ENCODE measurements around the gene MGMT. TPM values are rescaled to one million over a fixed set of nuclear protein-coding genes. Genes with fewer than 3 reads are reported as not detected.

The MGMT gene
- total RNA-seq, 3 donors from 2014 or later, result 34.1 to 57.8 (median 46.7) TPM

DNA sequence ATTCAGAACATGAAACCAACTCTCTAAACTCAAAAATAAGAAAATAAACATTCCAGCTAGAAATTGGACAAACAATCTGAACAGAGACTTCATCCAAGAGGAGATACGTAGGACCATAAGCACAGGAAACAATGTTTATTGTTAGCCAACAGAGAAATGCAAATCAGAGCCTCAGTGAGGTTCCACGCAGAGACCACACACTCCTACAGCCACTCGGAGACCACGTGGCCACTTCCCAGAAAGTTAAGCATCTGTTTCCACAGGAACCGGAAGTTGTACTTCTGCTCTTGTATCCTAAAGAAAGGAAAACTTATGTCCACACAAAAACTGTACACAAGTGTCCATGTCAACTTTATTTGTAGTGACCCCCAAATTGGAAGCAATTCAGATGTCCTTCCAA lies 214.8 kb downstream of the MGMT start:
- Histone ChIP-seq H3K4me3 (no peak overlapping the region), H3K27me3 (no peaks in the 10 kb centered on the region), H3K36me3 (no peaks in the 10 kb centered on the region), H3K9me3 (no peaks in the 10 kb centered on the region), H3K27ac (no peak overlapping the region), H3K4me1 (no peaks in the 10 kb centered on the region)
- TF ChIP-seq CTCF (IDR thresholded peaks at IDR 0.05) (no peak), POLR2AphosphoS5 (IDR thresholded peaks at IDR 0.05) (no peak), POLR2A (IDR thresholded peaks at IDR 0.05) (no peak)
- DNase-seq (ENCODE audit: low spot score in 2 of 2), result no peak
- intact Hi-C loops (cut with DNase I; ENCODE audit: low total_unique reads), result no loop called here

DNA sequence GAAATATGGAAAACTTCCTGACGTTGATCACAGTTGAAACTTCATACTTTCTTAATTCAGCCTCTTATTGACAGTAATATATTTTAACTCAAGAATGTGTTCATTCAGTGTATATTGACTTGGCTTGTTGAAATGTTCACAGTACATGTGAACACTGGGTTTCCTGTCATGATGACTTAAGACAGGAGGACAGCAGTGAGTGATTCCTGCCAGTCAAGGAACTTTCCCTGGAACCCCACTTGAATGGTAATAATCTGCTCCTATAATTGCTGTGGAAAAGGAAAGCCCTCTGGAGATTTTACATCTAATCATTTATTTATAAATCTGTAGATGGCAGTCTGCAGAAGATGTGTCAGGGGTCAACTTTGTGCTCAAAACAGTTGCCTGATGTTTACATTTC lies 216.5 kb downstream of the MGMT start:
- H3K27ac ChIP-seq, result no peak overlapping the region
- TF ChIP-seq POLR2AphosphoS5 (IDR thresholded peaks at IDR 0.05), result no peak
- no peak for TF ChIP-seq POLR2A (IDR thresholded peaks at IDR 0.05)
- TF ChIP-seq CTCF (IDR thresholded peaks at IDR 0.05), result no peak
- H3K36me3 ChIP-seq, result no peaks in the 10 kb centered on the region
- DNase-seq (ENCODE audit: low spot score in 2 of 2), result no peak
- intact Hi-C loops (cut with DNase I; ENCODE audit: low total_unique reads), result no loop called here
- H3K4me1 ChIP-seq, result no peaks in the 10 kb centered on the region
- H3K27me3 ChIP-seq, result no peaks in the 10 kb centered on the region
- H3K9me3 ChIP-seq, result no peaks in the 10 kb centered on the region
- no peak overlapping the region for H3K4me3 ChIP-seq

GRCh38 chr10:129683920-129684319 lies 216.9 kb downstream of the MGMT start:
- intact Hi-C loops (cut with DNase I; ENCODE audit: low total_unique reads), result loop anchor here (2.0 kb wide), 1 partner anchor 73 kb away; no protein-coding TSS in a partner anchor
- DNase-seq (ENCODE audit: low spot score in 2 of 2), result no peak
- no peak overlapping the region for H3K4me3 ChIP-seq

DNA sequence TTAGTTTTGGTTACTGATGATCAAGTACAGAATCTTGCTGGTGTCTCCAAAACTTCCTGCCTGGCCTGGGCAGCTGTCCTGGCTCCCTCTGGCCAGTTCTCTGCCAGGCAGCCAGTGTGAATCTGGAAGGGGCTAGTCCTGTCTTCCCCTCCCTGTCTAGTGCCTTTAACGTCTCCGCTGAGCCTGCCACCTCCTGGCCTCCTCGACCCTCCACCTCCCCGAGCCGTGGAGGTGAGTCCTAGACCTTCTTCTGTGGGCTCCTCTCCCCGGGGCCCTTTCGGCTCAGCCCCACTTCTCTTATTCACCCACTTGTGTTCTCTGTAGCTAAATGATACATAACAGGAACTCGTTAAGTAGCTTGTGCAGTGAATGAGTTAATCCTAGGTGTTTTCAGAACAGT lies 218.2 kb downstream of the MGMT start:
- peaks cover 0 to under 1% of the 10 kb centered on the region in 2 donors for H3K4me1 ChIP-seq
- intact Hi-C loops (cut with DNase I; ENCODE audit: low total_unique reads), result loop anchor here (2.0 kb wide), 1 partner anchor 72 kb away; no protein-coding TSS in a partner anchor

More at GRCh38 chr10:129683920-129684319, 216.9 kb downstream of the MGMT start:
- Histone ChIP-seq H3K36me3 (no peaks in the 10 kb centered on the region), H3K27ac (no peak overlapping the region), H3K27me3 (no peaks in the 10 kb centered on the region), H3K4me1 (no peaks in the 10 kb centered on the region), H3K9me3 (no peaks in the 10 kb centered on the region)
- no peak for TF ChIP-seq POLR2AphosphoS5 (IDR thresholded peaks at IDR 0.05)
- TF ChIP-seq CTCF (IDR thresholded peaks at IDR 0.05), result no peak
- no peak for TF ChIP-seq POLR2A (IDR thresholded peaks at IDR 0.05)

GRCh38 chr10:129689671-129690071 lies 222.6 kb downstream of the MGMT start:
- no peak overlapping the region for H3K4me3 ChIP-seq
- no peaks in the 10 kb centered on the region for H3K36me3 ChIP-seq
- no peaks in the 10 kb centered on the region for H3K9me3 ChIP-seq
- DNase-seq (ENCODE audit: low spot score in 2 of 2), result no peak
- peaks cover 0 to 15% of the 10 kb centered on the region in 2 donors for H3K4me1 ChIP-seq
- TF ChIP-seq POLR2A (IDR thresholded peaks at IDR 0.05), result no peak
- no peak for TF ChIP-seq POLR2AphosphoS5 (IDR thresholded peaks at IDR 0.05)
- no peak for TF ChIP-seq CTCF (IDR thresholded peaks at IDR 0.05)
- intact Hi-C loops (cut with DNase I; ENCODE audit: low total_unique reads), result no loop called here
- H3K27ac ChIP-seq, result peak overlapping the region; percentile 45 to 62
- H3K27me3 ChIP-seq, result no peaks in the 10 kb centered on the region

More for the DNA sequence above, 218.2 kb downstream of the MGMT start:
- Histone ChIP-seq H3K4me3 (no peak overlapping the region), H3K9me3 (no peaks in the 10 kb centered on the region), H3K27me3 (no peaks in the 10 kb centered on the region), H3K36me3 (no peaks in the 10 kb centered on the region), H3K27ac (no peak overlapping the region)
- DNase-seq (ENCODE audit: low spot score in 2 of 2), result no peak
- TF ChIP-seq POLR2AphosphoS5 (IDR thresholded peaks at IDR 0.05) (no peak), CTCF (IDR thresholded peaks at IDR 0.05) (no peak), POLR2A (IDR thresholded peaks at IDR 0.05) (no peak)
